ENCODE measurements around the gene HDGF. TPM values are rescaled to one million over a fixed set of nuclear protein-coding genes. Genes with fewer than 3 reads are reported as not detected.

Gene HDGF
- total RNA-seq, 2 donors from 2014 or later: 93.5 to 118 TPM

GRCh38 chr1:156781585-156782186 is 30.2 kb upstream of the HDGF start:
- peaks cover 29% of the 10 kb centered on the region for H3K36me3 ChIP-seq
- DNase-seq (ENCODE audit: low spot score) (no peak), ATAC-seq (ENCODE audit: insufficient number of reproducible peaks, low FRiP score, low read depth) (no peak)
- H3K9me3 ChIP-seq: no peaks in the 10 kb centered on the region
- H3K27me3 ChIP-seq (replicated peaks; ENCODE audit: insufficient read depth): no peaks in the 10 kb centered on the region
- peaks cover 3 to 24% of the 10 kb centered on the region in 2 donors for H3K4me1 ChIP-seq (ENCODE audit: control insufficient read depth in 1 of 2, low read depth in 2 of 2)
- no peak overlapping the region for H3K4me3 ChIP-seq
- no peak overlapping the region for H3K27ac ChIP-seq
- no peak for TF ChIP-seq CTCF (IDR thresholded peaks at IDR 0.05)

GRCh38 chr1:156777573-156777972 is 26.1 kb upstream of the HDGF start:
- Histone ChIP-seq H3K27ac (no peak overlapping the region), H3K27me3 (replicated peaks; ENCODE audit: insufficient read depth) (no peaks in the 10 kb centered on the region), H3K4me1 (ENCODE audit: control insufficient read depth in 1 of 2, low read depth in 2 of 2) (peaks cover 3 to 45% of the 10 kb centered on the region in 2 donors), H3K36me3 (peaks cover 4% of the 10 kb centered on the region), H3K4me3 (no peak overlapping the region), H3K9me3 (no peaks in the 10 kb centered on the region)
- ATAC-seq (ENCODE audit: insufficient number of reproducible peaks, low FRiP score, low read depth) (no peak), DNase-seq (ENCODE audit: low spot score) (no peak)
- no peak for TF ChIP-seq CTCF (IDR thresholded peaks at IDR 0.05)

GRCh38 chr1:156776942-156777341 is 25.5 kb upstream of the HDGF start:
- Histone ChIP-seq H3K27ac (no peak overlapping the region), H3K4me3 (no peak overlapping the region), H3K27me3 (replicated peaks; ENCODE audit: insufficient read depth) (no peaks in the 10 kb centered on the region), H3K36me3 (no peaks in the 10 kb centered on the region), H3K9me3 (no peaks in the 10 kb centered on the region), H3K4me1 (ENCODE audit: control insufficient read depth in 1 of 2, low read depth in 2 of 2) (peaks cover 3 to 48% of the 10 kb centered on the region in 2 donors)
- no peak for DNase-seq (ENCODE audit: low spot score)
- TF ChIP-seq CTCF (IDR thresholded peaks at IDR 0.05): no peak
- ATAC-seq (ENCODE audit: insufficient number of reproducible peaks, low FRiP score, low read depth): no peak

- DNase-seq (ENCODE audit: low spot score): no peak
- Histone ChIP-seq H3K9me3 (no peaks in the 10 kb centered on the region), H3K27ac (no peak overlapping the region), H3K4me1 (ENCODE audit: control insufficient read depth in 1 of 2, low read depth in 2 of 2) (peaks cover 4 to 46% of the 10 kb centered on the region in 2 donors), H3K4me3 (no peak overlapping the region), H3K27me3 (replicated peaks; ENCODE audit: insufficient read depth) (no peaks in the 10 kb centered on the region), H3K36me3 (no peaks in the 10 kb centered on the region)
- no peak for TF ChIP-seq CTCF (IDR thresholded peaks at IDR 0.05)
- ATAC-seq (ENCODE audit: insufficient number of reproducible peaks, low FRiP score, low read depth): no peak
Measured at GRCh38 chr1:156775799-156776198, 24.3 kb upstream of the HDGF start.

GRCh38 chr1:156773607-156774006 is 22.1 kb upstream of the HDGF start:
- DNase-seq (ENCODE audit: low spot score) (no peak), ATAC-seq (ENCODE audit: insufficient number of reproducible peaks, low FRiP score, low read depth) (no peak)
- H3K27me3 ChIP-seq (replicated peaks; ENCODE audit: insufficient read depth): no peaks in the 10 kb centered on the region
- no peak for TF ChIP-seq CTCF (IDR thresholded peaks at IDR 0.05)
- no peaks in the 10 kb centered on the region for H3K9me3 ChIP-seq
- no peak overlapping the region for H3K27ac ChIP-seq
- H3K36me3 ChIP-seq: no peaks in the 10 kb centered on the region
- peaks cover 12 to 65% of the 10 kb centered on the region in 2 donors for H3K4me1 ChIP-seq (ENCODE audit: control insufficient read depth in 1 of 2, low read depth in 2 of 2)
- no peak overlapping the region for H3K4me3 ChIP-seq
